Measurements from ENCODE around the gene B4GALNT4. TPM values are rescaled to one million over a fixed set of nuclear protein-coding genes. Genes with fewer than 3 reads are reported as not detected.
"Not testable (repeated sequence)": the region's sequence is repeated elsewhere in the genome, so short reads cannot be mapped to it uniquely, and the experiment has no call there.

B4GALNT4 gene
- total RNA-seq, 1 donor from 2014 or later = 16.4 TPM

DNA sequence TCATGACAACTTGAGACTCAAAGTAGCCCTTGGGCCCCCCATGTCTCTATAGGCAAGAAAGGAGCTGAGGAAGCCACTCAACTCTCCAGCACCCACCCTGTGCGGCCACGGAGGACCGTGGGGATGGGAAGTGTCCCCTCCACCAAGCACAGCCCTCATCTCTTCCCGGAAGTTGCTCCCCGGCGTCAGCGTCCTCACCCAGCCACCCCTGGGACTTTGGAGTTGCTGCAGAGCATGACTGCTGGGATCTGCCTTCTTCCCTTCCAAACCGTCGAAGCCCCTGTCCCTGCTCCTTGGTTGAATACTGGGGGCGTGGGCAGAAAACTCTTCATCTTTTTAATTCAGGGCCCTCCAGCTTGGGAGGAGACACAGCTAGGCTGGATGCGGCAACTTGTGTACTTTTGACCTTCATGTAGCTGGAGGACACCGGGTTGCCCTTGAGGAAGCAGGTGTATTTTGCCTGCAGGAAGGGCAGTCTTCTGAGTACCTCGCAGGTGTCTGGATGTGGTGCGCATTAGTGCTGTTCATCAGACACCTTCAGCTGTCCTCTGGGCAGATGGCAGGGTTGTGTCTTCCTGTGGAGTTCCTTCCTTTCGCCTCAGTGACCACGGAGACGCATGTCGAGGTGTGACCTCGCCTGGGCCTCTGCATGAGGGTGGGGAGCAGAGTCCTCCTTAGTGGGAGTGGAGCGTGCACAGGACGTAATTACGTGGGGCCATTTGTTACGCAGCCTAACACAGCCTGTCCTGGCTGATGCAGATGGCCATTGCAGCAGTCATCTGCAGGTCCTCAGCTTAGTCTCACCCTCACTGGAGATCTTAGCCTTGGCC is 36.4 kb upstream of the B4GALNT4 start:
- Histone ChIP-seq H3K79me2 (ENCODE audit: low read depth) (no peaks in the 10 kb centered on the region), H3K4me3 (no peak overlapping the region), H4K20me1 (ENCODE audit: low read depth) (no peaks in the 10 kb centered on the region), H3K27me3 (no peaks in the 10 kb centered on the region), H3K9ac (no peak overlapping the region), H3K27ac (no peak overlapping the region), H3K9me3 (ENCODE audit: low read depth) (no peaks in the 10 kb centered on the region), H3F3A (ENCODE audit: low read depth) (peaks cover 33% of the 10 kb centered on the region), H3K4me1 (peaks cover 37% of the 10 kb centered on the region), H3K36me3 (no peaks in the 10 kb centered on the region), H3K4me2 (no peak overlapping the region), H2AFZ (replicated peaks) (no peak overlapping the region)
- H3K27me3 Mint-ChIP-seq (ENCODE audit: insufficient read depth, low read depth) = peaks cover 11% of the 10 kb centered on the region
- H3K4me1 Mint-ChIP-seq = peaks cover 57% of the 10 kb centered on the region
- H3K4me3 Mint-ChIP-seq = no peak overlapping the region
- peaks cover 25% of the 10 kb centered on the region for H3K9me3 Mint-ChIP-seq
- no peak for DNase-seq (ENCODE audit: low spot score)
- peak overlapping the region; percentile 97 for H3K27ac Mint-ChIP-seq
- H3K36me3 Mint-ChIP-seq = peaks cover 4% of the 10 kb centered on the region
- TF ChIP-seq, protein P1, sequence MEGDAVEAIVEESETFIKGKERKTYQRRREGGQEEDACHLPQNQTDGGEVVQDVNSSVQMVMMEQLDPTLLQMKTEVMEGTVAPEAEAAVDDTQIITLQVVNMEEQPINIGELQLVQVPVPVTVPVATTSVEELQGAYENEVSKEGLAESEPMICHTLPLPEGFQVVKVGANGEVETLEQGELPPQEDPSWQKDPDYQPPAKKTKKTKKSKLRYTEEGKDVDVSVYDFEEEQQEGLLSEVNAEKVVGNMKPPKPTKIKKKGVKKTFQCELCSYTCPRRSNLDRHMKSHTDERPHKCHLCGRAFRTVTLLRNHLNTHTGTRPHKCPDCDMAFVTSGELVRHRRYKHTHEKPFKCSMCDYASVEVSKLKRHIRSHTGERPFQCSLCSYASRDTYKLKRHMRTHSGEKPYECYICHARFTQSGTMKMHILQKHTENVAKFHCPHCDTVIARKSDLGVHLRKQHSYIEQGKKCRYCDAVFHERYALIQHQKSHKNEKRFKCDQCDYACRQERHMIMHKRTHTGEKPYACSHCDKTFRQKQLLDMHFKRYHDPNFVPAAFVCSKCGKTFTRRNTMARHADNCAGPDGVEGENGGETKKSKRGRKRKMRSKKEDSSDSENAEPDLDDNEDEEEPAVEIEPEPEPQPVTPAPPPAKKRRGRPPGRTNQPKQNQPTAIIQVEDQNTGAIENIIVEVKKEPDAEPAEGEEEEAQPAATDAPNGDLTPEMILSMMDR (IDR thresholded peaks at IDR 0.05) = no peak
- no peak for TF ChIP-seq EZH2phosphoT487 (IDR thresholded peaks at IDR 0.05)

DNA sequence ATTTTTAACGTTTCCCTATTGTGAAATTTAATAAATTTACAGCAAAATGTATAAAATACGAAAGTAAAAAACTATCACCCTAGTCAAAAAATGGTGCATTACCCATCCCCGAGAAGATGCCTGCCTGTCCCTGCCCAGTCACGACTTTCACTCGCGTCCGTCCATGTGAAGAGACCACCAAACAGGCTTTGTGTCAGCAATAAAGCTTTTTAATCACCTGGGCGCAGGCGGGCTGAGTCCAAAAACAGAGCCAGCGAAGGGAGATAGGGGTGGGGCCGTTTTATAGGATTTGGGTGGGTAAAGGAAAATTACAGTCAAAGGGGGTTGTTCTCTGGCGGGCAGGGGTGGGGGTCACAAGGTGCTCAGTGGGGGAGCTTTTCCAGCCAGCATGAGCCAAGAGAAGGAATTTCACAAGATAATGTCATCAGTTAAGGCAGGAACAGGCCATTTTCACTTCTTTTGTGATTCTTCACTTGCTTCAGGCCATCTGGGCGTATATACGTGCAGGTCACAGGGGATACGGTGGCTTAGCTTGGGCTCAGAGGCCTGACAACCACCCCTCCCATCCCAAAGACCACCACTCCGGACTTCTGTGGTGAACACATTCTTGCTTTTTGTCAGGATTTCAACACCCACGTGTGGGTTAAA is 35.6 kb upstream of the B4GALNT4 start:
- not testable (repeated sequence) for H3K36me3 ChIP-seq; DNase-seq (ENCODE audit: low spot score); H3K9me3 ChIP-seq (ENCODE audit: low read depth); H3K9ac ChIP-seq; H3K79me2 ChIP-seq (ENCODE audit: low read depth); H3K27me3 ChIP-seq; H4K20me1 ChIP-seq (ENCODE audit: low read depth); H3K36me3 Mint-ChIP-seq
- Histone ChIP-seq H3K4me1 (peaks cover 37% of the 10 kb centered on the region), H2AFZ (replicated peaks) (peak overlapping the region; percentile 75), H3K4me3 (peak overlapping the region; percentile 32), H3K4me2 (peak overlapping the region; percentile 74), H3K27ac (peak overlapping the region; percentile 71), H3F3A (ENCODE audit: low read depth) (peaks cover 33% of the 10 kb centered on the region)
- Mint-ChIP-seq H3K27ac (peak overlapping the region; percentile 97), H3K27me3 (ENCODE audit: insufficient read depth, low read depth) (peaks cover 11% of the 10 kb centered on the region), H3K4me1 (peaks cover 57% of the 10 kb centered on the region), H3K9me3 (peaks cover 25% of the 10 kb centered on the region), H3K4me3 (peak overlapping the region; percentile 82)

DNA sequence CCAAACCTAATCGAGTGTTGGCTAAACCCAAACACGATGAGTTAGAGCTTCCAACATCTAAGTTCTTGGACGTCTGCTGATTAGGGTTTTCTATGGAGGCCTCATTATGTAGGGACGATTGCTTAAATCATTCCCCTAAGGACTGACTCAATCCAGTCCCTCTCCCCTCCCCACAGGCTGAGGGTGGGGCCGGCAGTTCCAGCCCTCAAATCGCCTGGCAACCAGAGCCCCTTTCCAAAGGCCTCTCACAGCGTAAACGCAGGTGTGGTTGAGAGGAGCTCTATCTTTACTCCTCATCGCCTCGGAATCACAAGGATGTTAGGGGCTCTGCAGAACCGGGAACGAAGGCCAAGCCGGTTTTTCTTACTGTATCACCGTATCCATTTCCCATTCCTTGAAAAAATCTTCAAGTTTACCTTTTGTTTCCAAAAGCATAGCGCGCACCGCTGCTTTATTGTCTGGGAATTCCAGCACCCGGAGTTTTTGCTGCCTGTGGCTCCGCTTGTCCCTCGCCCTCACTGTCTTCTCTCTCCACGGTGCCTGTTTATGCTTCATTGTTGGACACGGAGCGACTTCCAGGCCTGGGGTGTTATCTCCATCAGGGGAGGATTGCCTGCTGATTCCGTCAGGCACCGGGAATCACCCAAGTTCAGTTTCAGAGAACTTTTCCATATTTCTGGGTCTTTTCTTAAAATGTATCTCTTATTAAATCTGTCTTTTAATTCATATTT is 34.9 kb upstream of the B4GALNT4 start:
- H3K27me3 ChIP-seq = no peaks in the 10 kb centered on the region
- H3K9ac ChIP-seq = no peak overlapping the region
- peak overlapping the region; percentile 32 for H3K4me3 ChIP-seq
- H3K27me3 Mint-ChIP-seq (ENCODE audit: insufficient read depth, low read depth) = peaks cover 11% of the 10 kb centered on the region
- H3K36me3 ChIP-seq = no peaks in the 10 kb centered on the region
- no peaks in the 10 kb centered on the region for H3K79me2 ChIP-seq (ENCODE audit: low read depth)
- TF ChIP-seq EZH2phosphoT487 (IDR thresholded peaks at IDR 0.05) (no peak), EZH2 (IDR thresholded peaks at IDR 0.05) (no peak)
- TF ChIP-seq, protein P1 (IDR thresholded peaks at IDR 0.05) = no peak
- H4K20me1 ChIP-seq (ENCODE audit: low read depth) = no peaks in the 10 kb centered on the region
- peaks cover 4% of the 10 kb centered on the region for H3K36me3 Mint-ChIP-seq
- peak overlapping the region; percentile 97 for H3K27ac Mint-ChIP-seq
- H3K27ac ChIP-seq = peak overlapping the region; percentile 71
- H3F3A ChIP-seq (ENCODE audit: low read depth) = peaks cover 33% of the 10 kb centered on the region
- H3K4me1 ChIP-seq = peaks cover 37% of the 10 kb centered on the region
- H3K4me3 Mint-ChIP-seq = peak overlapping the region; percentile 82
- peak overlapping the region; percentile 74 for H3K4me2 ChIP-seq
- peak; percentile 83 for DNase-seq (ENCODE audit: low spot score)
- peaks cover 25% of the 10 kb centered on the region for H3K9me3 Mint-ChIP-seq
- no peaks in the 10 kb centered on the region for H3K9me3 ChIP-seq (ENCODE audit: low read depth)
- peaks cover 54% of the 10 kb centered on the region for H3K4me1 Mint-ChIP-seq
- peak overlapping the region; percentile 75 for H2AFZ ChIP-seq (replicated peaks)

Data from neural progenitor cell (in vitro differentiated cells).